ENCODE results near the gene SLC8A2. TPM values are rescaled to one million over a fixed set of nuclear protein-coding genes. Genes with fewer than 3 reads are reported as not detected.

Gene SLC8A2
- total and polyA plus RNA-seq, 2 of the 8 experiments (the other 6 are each of a cell fraction or from before 2014, with no cell fraction given) = 7.3 to 12.4 TPM

GRCh38 chr19:47499371-47499770 is 27.7 kb upstream of the SLC8A2 start (continued):
- TF ChIP-seq RXRA (IDR thresholded peaks at IDR 0.05; ENCODE audit: insufficient read depth, low read depth, low read length) (no peak), USF2 (IDR thresholded peaks at IDR 0.05; ENCODE audit: low read length) (no peak)
